Natural killer cell (primary cell): ENCODE data around the gene NRCAM. TPM values are rescaled to one million over a fixed set of nuclear protein-coding genes. Genes with fewer than 3 reads are reported as not detected.
"Not testable (repeated sequence)": the region's sequence is repeated elsewhere in the genome, so short reads cannot be mapped to it uniquely, and the experiment has no call there.

ENCODE experiments used
- ATAC-seq, 3 donors: fragments of 150-1000 bp in 2 of 3; fragments of 200-7000 bp in 1 of 3; cut with Tn5 transposase; 1 replicate in 1 of 3; 2 replicates in 2 of 3; pipeline ENCODE4 v1.10.0; 2021; ENCODE audit warnings: mild to moderate bottlenecking in 2 of 3, moderate library complexity in 2 of 3
- DNase-seq, 2 donors: peaks; one replicate each; pipeline versions ENCODE4 v3.0.0 to v3.0.0-alpha.2; 2013 to 2021; ENCODE audit warnings: mixed read lengths in 1 of 2
- H3K27ac ChIP-seq: one replicate; pipeline ENCODE4 v1.5.1; 2013; ENCODE audit warnings: mild to moderate bottlenecking, low read length
- H3K27me3 ChIP-seq: one replicate; pipeline ENCODE4 v1.6.1; 2013; ENCODE audit warnings: low read length; ENCODE audit not compliant: control insufficient read depth, insufficient read depth
- H3K36me3 ChIP-seq: one replicate; pipeline ENCODE4 v1.6.1; 2013; ENCODE audit warnings: low read length; ENCODE audit not compliant: control insufficient read depth, insufficient read depth
- H3K4me1 ChIP-seq: one replicate; pipeline ENCODE4 v1.6.1; 2013; ENCODE audit warnings: low read length; ENCODE audit not compliant: control insufficient read depth, insufficient read depth
- H3K4me3 ChIP-seq: one replicate; pipeline ENCODE4 v1.5.1; 2013; ENCODE audit warnings: low read length
- H3K9me3 ChIP-seq: one replicate; pipeline ENCODE4 v1.6.1; 2013; ENCODE audit warnings: low read length; ENCODE audit not compliant: control insufficient read depth, insufficient read depth
- H3K27ac Mint-ChIP-seq, 2 donors: one replicate each; pipeline ENCODE4 v1.8.0; 2022; ENCODE audit warnings: mild to moderate bottlenecking in 2 of 2, mixed read lengths in 2 of 2, moderate library complexity in 1 of 2
- H3K27me3 Mint-ChIP-seq, 2 donors: one replicate each; pipeline ENCODE4 v1.8.0; 2022; ENCODE audit warnings: low read depth in 2 of 2, mixed read lengths in 2 of 2
- H3K36me3 Mint-ChIP-seq: one replicate; pipeline ENCODE4 v1.8.0; 2022; ENCODE audit warnings: mixed read lengths
- H3K4me1 Mint-ChIP-seq, 2 donors: one replicate each; pipeline ENCODE4 v1.8.0; 2022; ENCODE audit warnings: mixed read lengths in 2 of 2
- H3K4me3 Mint-ChIP-seq: one replicate; pipeline ENCODE4 v1.8.0; 2022; ENCODE audit warnings: mild to moderate bottlenecking, moderate library complexity, mixed read lengths
- H3K9me3 Mint-ChIP-seq, 2 donors: one replicate each; pipeline ENCODE4 v1.8.0; 2022; ENCODE audit warnings: mixed read lengths in 2 of 2
- WGBS: methylation state at CpG from one replicate; pipeline ENCODE4 v1.1.7; 2013; ENCODE audit warnings: missing lambda C conversion rate; ENCODE audit not compliant: insufficient coverage; 5-methylcytosine and 5-hydroxymethylcytosine counted together
- intact Hi-C: fragments of 100-400 bp; cut with micrococcal nuclease; formaldehyde crosslinking; loops from one replicate; pipeline ENCODE4 v1.14.2; 2022
- total RNA-seq, 4 donors: library from RNA; stranded (reverse); fragments of 120-200 nt in 1 of 4; gene quantifications; one replicate each; pipeline versions ENCODE4 v1.2.3 to v1.2.4, GENCODE V29; 2013 to 2022
- TF ChIP-seq, protein P1 (sequence below): fragments of 200-600 bp; IDR thresholded peaks from one replicate; pipeline ENCODE4 v1.8.0; 2022; ENCODE audit warnings: antibody characterized with exemption

NRCAM gene
- under 1 TPM; 0.27 to 0.95 (median 0.52) TPM for total RNA-seq
- total RNA-seq (2013): 0.92 TPM

GRCh38 chr7:108455998-108456677 is at the start of gene NRCAM:
NRCAM (minus strand) TSS chr7:108456436; CDS start chr7:108240064, 216,372 bp downstream.
- peak within 1 kb of the TSS; percentile 42 for H3K4me3 Mint-ChIP-seq
- H3K36me3 Mint-ChIP-seq: no peaks in the 10 kb centered on the region
- H3K9me3 Mint-ChIP-seq: no peaks in the 10 kb centered on the region
- WGBS: under 1% methylated on average over 81 of the region's 81 CpGs
- H3K4me3 ChIP-seq: peak within 1 kb of the TSS; percentile 25
- TF ChIP-seq, protein P1, sequence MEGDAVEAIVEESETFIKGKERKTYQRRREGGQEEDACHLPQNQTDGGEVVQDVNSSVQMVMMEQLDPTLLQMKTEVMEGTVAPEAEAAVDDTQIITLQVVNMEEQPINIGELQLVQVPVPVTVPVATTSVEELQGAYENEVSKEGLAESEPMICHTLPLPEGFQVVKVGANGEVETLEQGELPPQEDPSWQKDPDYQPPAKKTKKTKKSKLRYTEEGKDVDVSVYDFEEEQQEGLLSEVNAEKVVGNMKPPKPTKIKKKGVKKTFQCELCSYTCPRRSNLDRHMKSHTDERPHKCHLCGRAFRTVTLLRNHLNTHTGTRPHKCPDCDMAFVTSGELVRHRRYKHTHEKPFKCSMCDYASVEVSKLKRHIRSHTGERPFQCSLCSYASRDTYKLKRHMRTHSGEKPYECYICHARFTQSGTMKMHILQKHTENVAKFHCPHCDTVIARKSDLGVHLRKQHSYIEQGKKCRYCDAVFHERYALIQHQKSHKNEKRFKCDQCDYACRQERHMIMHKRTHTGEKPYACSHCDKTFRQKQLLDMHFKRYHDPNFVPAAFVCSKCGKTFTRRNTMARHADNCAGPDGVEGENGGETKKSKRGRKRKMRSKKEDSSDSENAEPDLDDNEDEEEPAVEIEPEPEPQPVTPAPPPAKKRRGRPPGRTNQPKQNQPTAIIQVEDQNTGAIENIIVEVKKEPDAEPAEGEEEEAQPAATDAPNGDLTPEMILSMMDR: no peak
- no peak within 1 kb of the TSS for H3K27ac Mint-ChIP-seq
- no peaks in the 10 kb centered on the region for H3K36me3 ChIP-seq
- DNase-seq: peak in 1 of 2 donors; percentile 69
- intact Hi-C loops: no loop called here
- H3K27ac ChIP-seq: no peak within 1 kb of the TSS
- peaks cover 3 to 4% of the 10 kb centered on the region in 2 donors for H3K4me1 Mint-ChIP-seq
- H3K27me3 ChIP-seq: peaks cover 17% of the 10 kb centered on the region
- peaks cover 42 to 77% of the 10 kb centered on the region in 2 donors for H3K27me3 Mint-ChIP-seq
- ATAC-seq: no peak
- peaks cover 7% of the 10 kb centered on the region for H3K4me1 ChIP-seq
- no peaks in the 10 kb centered on the region for H3K9me3 ChIP-seq

DNA sequence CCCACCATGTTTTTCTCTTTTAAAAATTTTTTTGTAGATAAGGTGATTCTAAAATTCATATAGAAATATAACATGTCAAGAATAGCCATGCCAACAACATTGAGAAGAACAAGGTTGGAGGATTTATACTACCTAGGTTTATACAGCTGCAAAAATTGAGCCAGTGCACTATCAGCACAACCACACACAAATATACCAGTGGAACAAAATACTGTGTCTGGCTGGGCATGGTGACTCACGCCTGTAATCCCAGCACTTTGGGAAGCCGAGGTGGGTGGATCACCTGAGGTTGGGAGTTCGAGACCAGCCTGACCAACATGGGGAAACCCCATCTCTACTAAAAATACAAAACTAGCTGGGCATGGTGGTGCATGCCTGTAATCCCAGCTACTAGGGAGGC is 48.3 kb upstream of the NRCAM start:
- H3K36me3 Mint-ChIP-seq, intact Hi-C loops: not testable (repeated sequence)

DNA sequence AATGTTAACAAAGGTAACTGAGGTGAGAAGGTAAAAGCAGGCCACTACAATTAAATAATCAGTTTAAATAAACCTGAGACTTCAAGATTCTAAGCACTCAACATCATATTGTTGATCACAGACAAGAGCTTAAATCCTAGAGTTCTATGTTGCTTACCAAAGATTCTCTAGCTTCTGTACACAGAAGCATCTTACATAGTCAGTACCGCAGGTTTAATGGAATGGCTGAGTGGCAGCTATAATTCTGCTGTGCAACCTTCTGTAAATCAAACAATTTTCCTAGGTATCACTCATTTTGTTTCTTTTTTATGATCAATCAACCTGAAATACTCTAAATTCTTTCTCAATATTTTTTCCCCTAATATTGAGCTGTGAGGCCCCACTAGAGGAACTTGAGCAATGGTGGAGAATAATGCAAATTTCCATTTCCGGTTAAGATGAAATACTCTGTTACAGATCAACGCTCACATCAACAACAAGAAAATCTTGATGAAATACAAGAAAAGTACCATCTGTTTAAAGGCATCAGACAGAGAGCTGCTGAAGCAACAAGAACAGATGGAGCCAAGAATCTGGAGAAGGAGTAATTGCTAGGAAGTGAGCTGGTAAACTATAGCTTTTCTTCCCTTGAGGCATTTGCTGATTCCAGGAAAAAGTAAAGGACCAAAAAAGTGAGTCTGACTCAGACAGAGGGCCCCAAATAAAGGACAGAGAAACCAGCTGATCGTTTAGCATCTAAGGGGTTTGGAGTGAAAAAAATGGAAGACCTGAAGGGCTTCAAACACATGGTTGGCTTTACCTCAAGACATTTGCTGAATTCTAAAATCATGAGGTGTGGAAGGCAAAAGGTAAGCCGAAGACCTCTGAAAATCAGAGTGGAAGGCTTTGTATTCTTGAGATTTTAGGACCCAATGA is 47.1 kb upstream of the NRCAM start:
- intact Hi-C loops: no loop called here
- Histone ChIP-seq H3K36me3 (peaks cover 25% of the 10 kb centered on the region), H3K27me3 (no peaks in the 10 kb centered on the region), H3K27ac (peak overlapping the region; percentile 85), H3K9me3 (no peaks in the 10 kb centered on the region), H3K4me1 (no peaks in the 10 kb centered on the region), H3K4me3 (no peak overlapping the region)
- no peak for DNase-seq
- Mint-ChIP-seq H3K27ac (peak overlapping the region in 1 of 2 donors; percentile 64), H3K27me3 (no peaks in the 10 kb centered on the region), H3K36me3 (no peaks in the 10 kb centered on the region), H3K9me3 (no peaks in the 10 kb centered on the region), H3K4me1 (peaks cover 6 to 8% of the 10 kb centered on the region in 2 donors), H3K4me3 (no peak overlapping the region)
- no peak for ATAC-seq
- TF ChIP-seq, protein P1: no peak
- WGBS: 85% methylated on average over 3 of the region's 5 CpGs

More for the DNA sequence above, 48.3 kb upstream of the NRCAM start:
- not testable (repeated sequence) for H3K27ac ChIP-seq, H3K4me1 Mint-ChIP-seq, H3K4me3 Mint-ChIP-seq, H3K27ac Mint-ChIP-seq, H3K4me1 ChIP-seq, H3K27me3 ChIP-seq, H3K9me3 ChIP-seq, ATAC-seq, H3K4me3 ChIP-seq, H3K27me3 Mint-ChIP-seq, H3K9me3 Mint-ChIP-seq, DNase-seq
- H3K36me3 ChIP-seq: peaks cover 25% of the 10 kb centered on the region
- WGBS: no CpG with 5 or more reads among the region's 3 CpGs

GRCh38 chr7:108499566-108499965 is 43.3 kb upstream of the NRCAM start:
- Histone ChIP-seq H3K4me3 (no peak overlapping the region), H3K4me1 (no peaks in the 10 kb centered on the region), H3K27me3 (no peaks in the 10 kb centered on the region), H3K27ac (no peak overlapping the region), H3K36me3 (peaks cover 33% of the 10 kb centered on the region), H3K9me3 (no peaks in the 10 kb centered on the region)
- TF ChIP-seq, protein P1: no peak
- ATAC-seq (no peak), DNase-seq (no peak)
- Mint-ChIP-seq H3K9me3 (no peaks in the 10 kb centered on the region), H3K4me3 (no peak overlapping the region), H3K27ac (no peak overlapping the region), H3K4me1 (peaks cover 6 to 8% of the 10 kb centered on the region in 2 donors), H3K27me3 (no peaks in the 10 kb centered on the region), H3K36me3 (peaks cover 7% of the 10 kb centered on the region)
- 100% methylated on average over 1 of the region's 1 CpG for WGBS
- intact Hi-C loops: no loop called here
